Spleen (tissue), 11 donors: Measurements from ENCODE around the gene TPRKB. TPM values are rescaled to one million over a fixed set of nuclear protein-coding genes. Genes with fewer than 3 reads are reported as not detected.

ENCODE experiments used
- DNase-seq: peaks from one replicate; pipeline ENCODE4 v3.0.0-alpha.2; 2020
- H3K27ac ChIP-seq, 8 donors: fragments of 200-600 bp; sonication (generic) in 7 of 8; 1 replicate in 4 of 8; 2 replicates in 4 of 8; pipeline versions ENCODE4 v1.5.0 to v1.8.0; 2016 to 2021; ENCODE audit warnings: inconsistent platforms in 4 of 8, mild to moderate bottlenecking in 4 of 8, moderate library complexity in 1 of 8
- H3K27me3 ChIP-seq, 7 donors: fragments of 200-600 bp; sonication (generic) in 6 of 7; replicated peaks in 1 of 7; 1 replicate in 4 of 7; 2 replicates in 3 of 7; pipeline versions ENCODE4 v1.5.0 to v1.8.0; 2016 to 2021; ENCODE audit warnings: inconsistent platforms in 3 of 7, mild to moderate bottlenecking in 1 of 7
- H3K36me3 ChIP-seq, 6 donors: fragments of 200-600 bp; sonication (generic) in 5 of 6; 1 replicate in 4 of 6; 2 replicates in 2 of 6; pipeline versions ENCODE4 v1.5.0 to v1.8.0; 2016 to 2021; ENCODE audit warnings: inconsistent platforms in 2 of 6
- H3K4me1 ChIP-seq, 6 donors: fragments of 200-600 bp; sonication (generic) in 5 of 6; 1 replicate in 3 of 6; 2 replicates in 3 of 6; pipeline versions ENCODE4 v1.5.0 to v1.8.0; 2016 to 2021; ENCODE audit warnings: inconsistent platforms in 3 of 6
- H3K4me3 ChIP-seq, 8 donors: fragments of 200-600 bp; sonication (generic) in 7 of 8; 1 replicate in 4 of 8; 2 replicates in 4 of 8; pipeline versions ENCODE4 v1.5.0 to v1.8.0; 2016 to 2021; ENCODE audit warnings: inconsistent platforms in 4 of 8, mild to moderate bottlenecking in 4 of 8, moderate library complexity in 2 of 8
- H3K9me3 ChIP-seq, 8 donors: fragments of 200-600 bp; sonication (generic) in 7 of 8; 1 replicate in 4 of 8; 2 replicates in 4 of 8; pipeline versions ENCODE4 v1.5.0 to v1.8.0; 2016 to 2021; ENCODE audit warnings: inconsistent platforms in 4 of 8
- POLR2A ChIP-seq, 3 donors: fragments of 450-650 bp; IDR thresholded peaks; one replicate each; pipeline ENCODE4 v1.5.1; 2017; ENCODE audit warnings: antibody characterized with exemption in 3 of 3, mild to moderate bottlenecking in 1 of 3
- POLR2AphosphoS5 ChIP-seq, 3 donors: sonication (generic); formaldehyde crosslinking; IDR thresholded peaks; one replicate each; pipeline ENCODE4 v1.5.1; 2017; ENCODE audit warnings: antibody characterized with exemption in 3 of 3
- WGBS, 5 donors: extraction: QIAGEN DNeasy Blood & Tissue Kit in 3 of 5; methylation state at CpG; one replicate each; pipeline versions ENCODE4 v1.1.5 to v1.1.7; 2013 to 2018; 5-methylcytosine and 5-hydroxymethylcytosine counted together
- intact Hi-C: fragments of 100-400 bp; cut with DNase I; formaldehyde crosslinking; loops from one replicate; pipeline ENCODE4 v1.15.0; 2023; ENCODE audit warnings: low total_unique reads
- polyA plus RNA-seq, 3 donors: library from polyadenylated mRNA; stranded (reverse); fragments of 200-250 nt; gene quantifications; one replicate each; pipeline ENCODE4 v1.2.1, GENCODE V29; 2013
- total RNA-seq, 7 donors: library from RNA; depleted of rRNA in 3 of 7; stranded (reverse); fragments of >200 nt in 3 of 7; fragmentation: NEBNext Ultra II Directional in 4 of 7; extraction: Animal tissue kit (Norgen Biotek cat#: 25700) in 4 of 7; gene quantifications; one replicate each; pipeline versions ENCODE4 v1.1.0 to v1.2.1, GENCODE V29; 2016 to 2021
- TF ChIP-seq, protein P1 (sequence below), 11 experiments: fragments of 200-600 bp in 7 of 11; fragments of 450-650 bp in 4 of 11; sonication (generic) in 4 of 11; IDR thresholded peaks in 8 of 11; conservative IDR thresholded peaks in 3 of 11; 1 replicate in 7 of 11; 2 replicates in 4 of 11; pipeline versions ENCODE4 v1.4.0 to v1.8.0; 2016 to 2021; ENCODE audit warnings: antibody characterized with exemption in 11 of 11, inconsistent platforms in 4 of 11, mild to moderate bottlenecking in 1 of 11
- donor health status: healthy with polysubstance abuse.
- donor health status: DM: no; HTN: no; CAD: no; lungs with moderate emphysema.
- donor health status: DM: no; HTN: no; CAD: no.
- donor health status: Bipolar disorder and iron deficiency.
- donor health status: healthy.
- donor health status: DM: no; HTN: no; CAD: no.
- donor health status: DM: yes; HTN: yes; CAD: no.

TPRKB gene
- total and polyA plus RNA-seq, 10 donors = 15.0 to 63.3 (median 26.0) TPM

DNA sequence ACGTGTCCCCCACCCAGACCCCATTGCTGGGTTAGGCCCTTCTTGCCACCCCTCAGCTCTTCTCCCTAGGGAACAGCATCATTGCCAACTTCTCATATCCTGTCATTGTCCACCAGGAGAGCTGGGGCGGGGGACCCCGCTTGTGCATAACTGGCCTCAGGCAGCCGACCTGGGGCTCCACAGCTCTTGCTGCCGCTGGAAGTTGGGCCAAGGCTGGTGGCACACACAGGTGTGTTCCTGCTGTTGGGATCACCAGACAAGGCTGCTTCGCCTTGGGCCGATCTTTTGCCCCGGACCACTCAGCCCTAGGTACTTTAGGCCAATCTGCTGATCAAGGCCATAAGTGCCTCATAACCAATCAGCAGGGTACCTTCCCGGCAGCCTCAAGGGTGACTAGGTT lies 28.6 kb downstream of the TPRKB start:
- 89 to 96% (median 93%) methylated on average over 6 to 9 of the region's 9 CpGs for WGBS, 5 donors
- H3K4me3 ChIP-seq = no peak overlapping the region
- H3K4me1 ChIP-seq = no peaks in the 10 kb centered on the region
- H3K36me3 ChIP-seq = no peaks in the 10 kb centered on the region
- TF ChIP-seq POLR2AphosphoS5 (IDR thresholded peaks at IDR 0.05) (no peak), POLR2A (IDR thresholded peaks at IDR 0.05) (no peak)
- TF ChIP-seq, protein P1, sequence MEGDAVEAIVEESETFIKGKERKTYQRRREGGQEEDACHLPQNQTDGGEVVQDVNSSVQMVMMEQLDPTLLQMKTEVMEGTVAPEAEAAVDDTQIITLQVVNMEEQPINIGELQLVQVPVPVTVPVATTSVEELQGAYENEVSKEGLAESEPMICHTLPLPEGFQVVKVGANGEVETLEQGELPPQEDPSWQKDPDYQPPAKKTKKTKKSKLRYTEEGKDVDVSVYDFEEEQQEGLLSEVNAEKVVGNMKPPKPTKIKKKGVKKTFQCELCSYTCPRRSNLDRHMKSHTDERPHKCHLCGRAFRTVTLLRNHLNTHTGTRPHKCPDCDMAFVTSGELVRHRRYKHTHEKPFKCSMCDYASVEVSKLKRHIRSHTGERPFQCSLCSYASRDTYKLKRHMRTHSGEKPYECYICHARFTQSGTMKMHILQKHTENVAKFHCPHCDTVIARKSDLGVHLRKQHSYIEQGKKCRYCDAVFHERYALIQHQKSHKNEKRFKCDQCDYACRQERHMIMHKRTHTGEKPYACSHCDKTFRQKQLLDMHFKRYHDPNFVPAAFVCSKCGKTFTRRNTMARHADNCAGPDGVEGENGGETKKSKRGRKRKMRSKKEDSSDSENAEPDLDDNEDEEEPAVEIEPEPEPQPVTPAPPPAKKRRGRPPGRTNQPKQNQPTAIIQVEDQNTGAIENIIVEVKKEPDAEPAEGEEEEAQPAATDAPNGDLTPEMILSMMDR (IDR thresholded peaks at IDR 0.05 in 8 of 11, conservative IDR thresholded peaks at IDR 0.05 in 3 of 11) = no peak
- peaks cover 0 to 8% (median under 1%) of the 10 kb centered on the region in 8 donors for H3K9me3 ChIP-seq
- intact Hi-C loops = no loop called here
- H3K27me3 ChIP-seq = peaks cover 0 to 10% (median 0%) of the 10 kb centered on the region in 7 donors
- H3K27ac ChIP-seq = no peak overlapping the region
- no peak for DNase-seq

DNA sequence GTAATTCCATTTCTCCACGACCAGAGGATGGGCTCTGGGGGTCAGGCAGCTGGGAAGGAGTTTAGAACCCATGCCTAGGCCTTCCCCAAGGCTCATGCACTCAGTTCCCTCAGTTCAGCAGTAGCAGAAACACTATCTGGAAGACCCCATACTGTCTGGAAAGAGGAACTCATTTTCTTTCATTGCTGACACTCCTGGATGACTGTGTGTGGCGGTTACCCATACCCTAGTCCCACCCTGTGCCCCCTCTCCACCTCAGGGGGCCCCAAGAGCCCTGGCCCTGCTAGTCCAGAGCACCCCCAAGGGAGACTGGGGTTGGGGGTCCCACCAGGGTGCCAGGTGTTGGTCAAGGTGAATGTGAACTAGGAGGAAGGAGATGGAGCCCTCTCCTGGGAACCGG lies 29.5 kb downstream of the TPRKB start:
- Histone ChIP-seq H3K27me3 (peaks cover 0 to 10% (median 0%) of the 10 kb centered on the region in 7 donors), H3K27ac (no peak overlapping the region), H3K4me1 (no peaks in the 10 kb centered on the region), H3K4me3 (no peak overlapping the region), H3K9me3 (peaks cover 0 to 5% (median 0%) of the 10 kb centered on the region in 8 donors), H3K36me3 (no peaks in the 10 kb centered on the region)
- DNase-seq = no peak
- TF ChIP-seq, protein P1 (IDR thresholded peaks at IDR 0.05 in 8 of 11, conservative IDR thresholded peaks at IDR 0.05 in 3 of 11) = no peak
- TF ChIP-seq POLR2A (IDR thresholded peaks at IDR 0.05) (no peak), POLR2AphosphoS5 (IDR thresholded peaks at IDR 0.05) (no peak)
- WGBS, 5 donors = 59 to 79% (median 69%) methylated on average over 2 to 3 of the region's 3 CpGs
- intact Hi-C loops = no loop called here

DNA sequence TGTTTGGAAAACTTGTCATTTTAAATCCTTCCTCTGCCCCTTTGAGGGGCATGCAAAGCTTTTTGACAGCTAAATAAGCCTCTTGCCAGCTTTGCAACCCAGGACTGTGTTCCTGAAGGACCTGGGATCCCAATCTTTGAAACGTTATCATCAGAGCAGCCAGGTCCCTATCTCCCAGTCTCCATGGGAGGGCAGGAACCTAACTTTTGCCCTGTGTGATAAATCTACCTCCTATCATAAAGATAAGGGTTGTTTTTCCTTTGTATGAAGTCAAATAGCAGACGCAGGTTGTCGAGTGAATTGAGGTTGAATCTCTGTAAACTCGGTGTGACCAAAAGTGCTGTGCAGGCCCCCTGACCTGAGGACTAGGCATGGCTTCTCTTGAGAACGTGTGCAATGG lies 30.1 kb downstream of the TPRKB start:
- no peak for DNase-seq
- WGBS, 5 donors = 67 to 78% (median 75%) methylated on average over 5 of the region's 5 CpGs
- no peak overlapping the region for H3K27ac ChIP-seq

DNA sequence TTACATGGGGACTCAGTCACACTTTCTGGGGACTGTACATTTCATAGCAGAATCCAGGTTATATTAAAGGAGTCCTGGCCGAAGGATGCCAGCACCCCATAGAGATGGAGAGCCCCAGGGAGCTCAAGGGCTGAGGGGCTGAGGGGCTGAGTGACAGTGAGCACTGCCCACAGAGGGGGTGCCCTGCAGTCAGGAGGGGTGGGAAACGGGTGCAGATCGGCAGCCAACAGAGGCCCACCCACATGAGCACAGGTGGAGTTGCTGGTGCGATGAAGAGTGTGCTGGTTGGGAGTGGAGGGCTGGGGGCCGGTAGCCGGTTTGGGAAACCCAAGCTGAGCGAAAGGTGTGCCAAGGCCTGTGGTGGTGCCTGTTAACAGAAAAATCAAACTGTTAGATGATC lies 32.1 kb downstream of the TPRKB start:
- no peak overlapping the region for H3K4me3 ChIP-seq
- no peak for TF ChIP-seq POLR2A (IDR thresholded peaks at IDR 0.05)
- TF ChIP-seq POLR2AphosphoS5 (IDR thresholded peaks at IDR 0.05) = no peak
- TF ChIP-seq, protein P1 (IDR thresholded peaks at IDR 0.05 in 8 of 11, conservative IDR thresholded peaks at IDR 0.05 in 3 of 11) = no peak
- intact Hi-C loops = no loop called here
- H3K4me1 ChIP-seq = peaks cover 0 to 15% (median 0%) of the 10 kb centered on the region in 6 donors
- no peak overlapping the region for H3K27ac ChIP-seq
- H3K36me3 ChIP-seq = no peaks in the 10 kb centered on the region
- H3K27me3 ChIP-seq = peaks cover 0 to 20% (median 0%) of the 10 kb centered on the region in 7 donors
- peaks cover 0 to 3% (median 0%) of the 10 kb centered on the region in 8 donors for H3K9me3 ChIP-seq
- 84 to 95% (median 90%) methylated on average over 7 of the region's 7 CpGs for WGBS, 5 donors
- DNase-seq = no peak

More for the DNA sequence above, 30.1 kb downstream of the TPRKB start:
- Histone ChIP-seq H3K36me3 (no peaks in the 10 kb centered on the region), H3K4me1 (no peaks in the 10 kb centered on the region), H3K4me3 (no peak overlapping the region), H3K9me3 (peaks cover 0 to 5% (median 0%) of the 10 kb centered on the region in 8 donors), H3K27me3 (peaks cover 0 to 12% (median 0%) of the 10 kb centered on the region in 7 donors)
- TF ChIP-seq, protein P1 (IDR thresholded peaks at IDR 0.05 in 8 of 11, conservative IDR thresholded peaks at IDR 0.05 in 3 of 11) = no peak
- TF ChIP-seq POLR2A (IDR thresholded peaks at IDR 0.05) (no peak), POLR2AphosphoS5 (IDR thresholded peaks at IDR 0.05) (no peak)
- intact Hi-C loops = no loop called here
